ENCODE results near the gene ADAMTSL3. TPM values are rescaled to one million over a fixed set of nuclear protein-coding genes. Genes with fewer than 3 reads are reported as not detected.

Gene ADAMTSL3
- total and polyA plus RNA-seq, 2 of the 8 experiments (the other 6 are each of a cell fraction or from before 2014, with no cell fraction given) = 0.35 to 1.4 TPM

DNA sequence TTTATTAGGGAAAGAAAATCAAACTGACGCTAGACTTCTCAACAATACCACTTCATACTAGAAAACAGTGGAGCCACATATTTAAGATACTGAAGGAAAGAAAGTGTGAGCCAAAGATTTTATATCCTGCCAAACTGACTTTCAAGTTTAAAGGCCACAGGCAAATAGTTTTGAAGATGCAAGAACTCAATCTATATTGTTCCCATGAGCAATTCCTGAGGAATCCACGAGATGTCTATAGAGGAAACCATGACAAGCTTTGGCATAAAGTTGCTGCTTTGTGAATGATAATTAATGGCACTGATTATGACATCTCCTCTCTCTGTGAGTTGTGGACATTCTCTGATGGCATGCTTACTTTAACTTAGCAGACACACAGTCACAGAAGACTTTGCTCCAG is 305.6 kb downstream of the ADAMTSL3 start (continued):
- TF ChIP-seq, protein P1, sequence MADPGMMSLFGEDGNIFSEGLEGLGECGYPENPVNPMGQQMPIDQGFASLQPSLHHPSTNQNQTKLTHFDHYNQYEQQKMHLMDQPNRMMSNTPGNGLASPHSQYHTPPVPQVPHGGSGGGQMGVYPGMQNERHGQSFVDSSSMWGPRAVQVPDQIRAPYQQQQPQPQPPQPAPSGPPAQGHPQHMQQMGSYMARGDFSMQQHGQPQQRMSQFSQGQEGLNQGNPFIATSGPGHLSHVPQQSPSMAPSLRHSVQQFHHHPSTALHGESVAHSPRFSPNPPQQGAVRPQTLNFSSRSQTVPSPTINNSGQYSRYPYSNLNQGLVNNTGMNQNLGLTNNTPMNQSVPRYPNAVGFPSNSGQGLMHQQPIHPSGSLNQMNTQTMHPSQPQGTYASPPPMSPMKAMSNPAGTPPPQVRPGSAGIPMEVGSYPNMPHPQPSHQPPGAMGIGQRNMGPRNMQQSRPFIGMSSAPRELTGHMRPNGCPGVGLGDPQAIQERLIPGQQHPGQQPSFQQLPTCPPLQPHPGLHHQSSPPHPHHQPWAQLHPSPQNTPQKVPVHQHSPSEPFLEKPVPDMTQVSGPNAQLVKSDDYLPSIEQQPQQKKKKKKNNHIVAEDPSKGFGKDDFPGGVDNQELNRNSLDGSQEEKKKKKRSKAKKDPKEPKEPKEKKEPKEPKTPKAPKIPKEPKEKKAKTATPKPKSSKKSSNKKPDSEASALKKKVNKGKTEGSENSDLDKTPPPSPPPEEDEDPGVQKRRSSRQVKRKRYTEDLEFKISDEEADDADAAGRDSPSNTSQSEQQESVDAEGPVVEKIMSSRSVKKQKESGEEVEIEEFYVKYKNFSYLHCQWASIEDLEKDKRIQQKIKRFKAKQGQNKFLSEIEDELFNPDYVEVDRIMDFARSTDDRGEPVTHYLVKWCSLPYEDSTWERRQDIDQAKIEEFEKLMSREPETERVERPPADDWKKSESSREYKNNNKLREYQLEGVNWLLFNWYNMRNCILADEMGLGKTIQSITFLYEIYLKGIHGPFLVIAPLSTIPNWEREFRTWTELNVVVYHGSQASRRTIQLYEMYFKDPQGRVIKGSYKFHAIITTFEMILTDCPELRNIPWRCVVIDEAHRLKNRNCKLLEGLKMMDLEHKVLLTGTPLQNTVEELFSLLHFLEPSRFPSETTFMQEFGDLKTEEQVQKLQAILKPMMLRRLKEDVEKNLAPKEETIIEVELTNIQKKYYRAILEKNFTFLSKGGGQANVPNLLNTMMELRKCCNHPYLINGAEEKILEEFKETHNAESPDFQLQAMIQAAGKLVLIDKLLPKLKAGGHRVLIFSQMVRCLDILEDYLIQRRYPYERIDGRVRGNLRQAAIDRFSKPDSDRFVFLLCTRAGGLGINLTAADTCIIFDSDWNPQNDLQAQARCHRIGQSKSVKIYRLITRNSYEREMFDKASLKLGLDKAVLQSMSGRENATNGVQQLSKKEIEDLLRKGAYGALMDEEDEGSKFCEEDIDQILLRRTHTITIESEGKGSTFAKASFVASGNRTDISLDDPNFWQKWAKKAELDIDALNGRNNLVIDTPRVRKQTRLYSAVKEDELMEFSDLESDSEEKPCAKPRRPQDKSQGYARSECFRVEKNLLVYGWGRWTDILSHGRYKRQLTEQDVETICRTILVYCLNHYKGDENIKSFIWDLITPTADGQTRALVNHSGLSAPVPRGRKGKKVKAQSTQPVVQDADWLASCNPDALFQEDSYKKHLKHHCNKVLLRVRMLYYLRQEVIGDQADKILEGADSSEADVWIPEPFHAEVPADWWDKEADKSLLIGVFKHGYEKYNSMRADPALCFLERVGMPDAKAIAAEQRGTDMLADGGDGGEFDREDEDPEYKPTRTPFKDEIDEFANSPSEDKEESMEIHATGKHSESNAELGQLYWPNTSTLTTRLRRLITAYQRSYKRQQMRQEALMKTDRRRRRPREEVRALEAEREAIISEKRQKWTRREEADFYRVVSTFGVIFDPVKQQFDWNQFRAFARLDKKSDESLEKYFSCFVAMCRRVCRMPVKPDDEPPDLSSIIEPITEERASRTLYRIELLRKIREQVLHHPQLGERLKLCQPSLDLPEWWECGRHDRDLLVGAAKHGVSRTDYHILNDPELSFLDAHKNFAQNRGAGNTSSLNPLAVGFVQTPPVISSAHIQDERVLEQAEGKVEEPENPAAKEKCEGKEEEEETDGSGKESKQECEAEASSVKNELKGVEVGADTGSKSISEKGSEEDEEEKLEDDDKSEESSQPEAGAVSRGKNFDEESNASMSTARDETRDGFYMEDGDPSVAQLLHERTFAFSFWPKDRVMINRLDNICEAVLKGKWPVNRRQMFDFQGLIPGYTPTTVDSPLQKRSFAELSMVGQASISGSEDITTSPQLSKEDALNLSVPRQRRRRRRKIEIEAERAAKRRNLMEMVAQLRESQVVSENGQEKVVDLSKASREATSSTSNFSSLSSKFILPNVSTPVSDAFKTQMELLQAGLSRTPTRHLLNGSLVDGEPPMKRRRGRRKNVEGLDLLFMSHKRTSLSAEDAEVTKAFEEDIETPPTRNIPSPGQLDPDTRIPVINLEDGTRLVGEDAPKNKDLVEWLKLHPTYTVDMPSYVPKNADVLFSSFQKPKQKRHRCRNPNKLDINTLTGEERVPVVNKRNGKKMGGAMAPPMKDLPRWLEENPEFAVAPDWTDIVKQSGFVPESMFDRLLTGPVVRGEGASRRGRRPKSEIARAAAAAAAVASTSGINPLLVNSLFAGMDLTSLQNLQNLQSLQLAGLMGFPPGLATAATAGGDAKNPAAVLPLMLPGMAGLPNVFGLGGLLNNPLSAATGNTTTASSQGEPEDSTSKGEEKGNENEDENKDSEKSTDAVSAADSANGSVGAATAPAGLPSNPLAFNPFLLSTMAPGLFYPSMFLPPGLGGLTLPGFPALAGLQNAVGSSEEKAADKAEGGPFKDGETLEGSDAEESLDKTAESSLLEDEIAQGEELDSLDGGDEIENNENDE (IDR thresholded peaks at IDR 0.05; ENCODE audit: insufficient replicate concordance, low read length) = no peak
- no peak for TF ChIP-seq KDM1A (IDR thresholded peaks at IDR 0.05; ENCODE audit: borderline replicate concordance, low read length)
- no peak for TF ChIP-seq SIN3A (conservative IDR thresholded peaks at IDR 0.05 in 1 of 2, IDR thresholded peaks at IDR 0.05 in 1 of 2; ENCODE audit: low read depth in 1 of 2, low read length in 2 of 2)
